ENCODE results near the gene RAB7B.

DNA sequence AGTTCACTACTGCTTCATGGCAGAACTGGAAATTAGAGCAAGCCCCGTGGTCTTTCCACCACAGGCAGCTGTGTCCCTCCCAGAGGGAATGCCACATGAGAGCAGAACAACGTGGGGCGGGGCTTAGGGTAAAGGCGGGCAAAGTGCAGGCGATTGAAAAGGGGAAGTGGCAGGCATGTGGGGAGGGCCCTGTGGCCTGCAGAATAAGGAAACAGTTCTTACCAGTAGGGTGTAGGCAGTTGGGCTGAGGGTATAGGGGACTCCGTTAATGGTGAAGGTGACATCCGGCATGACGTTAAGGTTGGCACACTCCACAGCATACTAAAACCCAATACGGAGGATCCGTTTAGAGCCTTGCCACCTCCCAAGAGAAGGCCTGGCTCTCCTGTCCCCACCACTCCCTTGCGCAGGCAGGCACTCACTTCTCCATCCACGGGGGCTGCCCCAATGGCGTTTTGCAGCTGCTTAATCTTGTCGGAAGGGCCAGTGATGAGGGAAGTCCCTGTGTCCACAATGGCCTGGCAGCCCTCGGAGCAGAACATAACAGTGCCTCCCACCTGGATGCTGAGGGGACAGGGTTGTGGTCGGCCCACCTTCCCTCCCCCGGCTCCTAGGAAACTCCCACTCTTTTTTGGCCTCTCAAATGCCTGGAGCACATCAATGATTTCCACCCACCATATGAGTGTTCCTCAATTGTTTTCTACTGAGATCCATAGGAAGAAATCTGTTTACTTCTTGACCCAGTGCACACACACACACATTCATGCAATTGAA lies 9.1 kb upstream of the RAB7B start:
- TF ChIP-seq, protein P1, sequence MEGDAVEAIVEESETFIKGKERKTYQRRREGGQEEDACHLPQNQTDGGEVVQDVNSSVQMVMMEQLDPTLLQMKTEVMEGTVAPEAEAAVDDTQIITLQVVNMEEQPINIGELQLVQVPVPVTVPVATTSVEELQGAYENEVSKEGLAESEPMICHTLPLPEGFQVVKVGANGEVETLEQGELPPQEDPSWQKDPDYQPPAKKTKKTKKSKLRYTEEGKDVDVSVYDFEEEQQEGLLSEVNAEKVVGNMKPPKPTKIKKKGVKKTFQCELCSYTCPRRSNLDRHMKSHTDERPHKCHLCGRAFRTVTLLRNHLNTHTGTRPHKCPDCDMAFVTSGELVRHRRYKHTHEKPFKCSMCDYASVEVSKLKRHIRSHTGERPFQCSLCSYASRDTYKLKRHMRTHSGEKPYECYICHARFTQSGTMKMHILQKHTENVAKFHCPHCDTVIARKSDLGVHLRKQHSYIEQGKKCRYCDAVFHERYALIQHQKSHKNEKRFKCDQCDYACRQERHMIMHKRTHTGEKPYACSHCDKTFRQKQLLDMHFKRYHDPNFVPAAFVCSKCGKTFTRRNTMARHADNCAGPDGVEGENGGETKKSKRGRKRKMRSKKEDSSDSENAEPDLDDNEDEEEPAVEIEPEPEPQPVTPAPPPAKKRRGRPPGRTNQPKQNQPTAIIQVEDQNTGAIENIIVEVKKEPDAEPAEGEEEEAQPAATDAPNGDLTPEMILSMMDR (IDR thresholded peaks at IDR 0.05 in 2 of 3, conservative IDR thresholded peaks at IDR 0.05 in 1 of 3; ENCODE audit: borderline replicate concordance in 1 of 3, insufficient read depth in 1 of 3, low read depth in 2 of 3, low read length in 2 of 3) = no peak
- TF ChIP-seq POLR2A (IDR thresholded peaks at IDR 0.05; ENCODE audit: borderline replicate concordance, extremely low read depth, insufficient read depth, insufficient read length) (no peak), EZH2phosphoT487 (IDR thresholded peaks at IDR 0.05; ENCODE audit: borderline replicate concordance) (no peak), ZNF274 (IDR thresholded peaks at IDR 0.05; ENCODE audit: low read depth, low read length) (no peak)
